ENCODE data around the gene ZNF518A. TPM values are rescaled to one million over a fixed set of nuclear protein-coding genes. Genes with fewer than 3 reads are reported as not detected.

Gene ZNF518A, protein sequence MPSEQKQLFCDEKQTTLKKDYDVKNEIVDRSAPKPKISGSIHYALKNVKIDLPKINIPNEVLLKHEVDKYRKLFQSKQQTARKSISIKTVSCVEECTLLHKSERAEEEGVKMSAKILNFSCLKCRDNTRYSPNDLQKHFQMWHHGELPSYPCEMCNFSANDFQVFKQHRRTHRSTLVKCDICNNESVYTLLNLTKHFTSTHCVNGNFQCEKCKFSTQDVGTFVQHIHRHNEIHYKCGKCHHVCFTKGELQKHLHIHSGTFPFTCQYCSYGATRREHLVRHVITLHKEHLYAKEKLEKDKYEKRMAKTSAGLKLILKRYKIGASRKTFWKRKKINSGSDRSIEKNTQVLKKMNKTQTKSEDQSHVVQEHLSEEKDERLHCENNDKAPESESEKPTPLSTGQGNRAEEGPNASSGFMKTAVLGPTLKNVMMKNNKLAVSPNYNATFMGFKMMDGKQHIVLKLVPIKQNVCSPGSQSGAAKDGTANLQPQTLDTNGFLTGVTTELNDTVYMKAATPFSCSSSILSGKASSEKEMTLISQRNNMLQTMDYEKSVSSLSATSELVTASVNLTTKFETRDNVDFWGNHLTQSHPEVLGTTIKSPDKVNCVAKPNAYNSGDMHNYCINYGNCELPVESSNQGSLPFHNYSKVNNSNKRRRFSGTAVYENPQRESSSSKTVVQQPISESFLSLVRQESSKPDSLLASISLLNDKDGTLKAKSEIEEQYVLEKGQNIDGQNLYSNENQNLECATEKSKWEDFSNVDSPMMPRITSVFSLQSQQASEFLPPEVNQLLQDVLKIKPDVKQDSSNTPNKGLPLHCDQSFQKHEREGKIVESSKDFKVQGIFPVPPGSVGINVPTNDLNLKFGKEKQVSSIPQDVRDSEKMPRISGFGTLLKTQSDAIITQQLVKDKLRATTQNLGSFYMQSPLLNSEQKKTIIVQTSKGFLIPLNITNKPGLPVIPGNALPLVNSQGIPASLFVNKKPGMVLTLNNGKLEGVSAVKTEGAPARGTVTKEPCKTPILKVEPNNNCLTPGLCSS (N-terminal part only)
- 31.6 and 33.7 TPM in 2 replicates for total RNA-seq (ENCODE audit: low replicate concordance)
- long read RNA-seq, partial matches to known transcripts, result 2 of 68 reads
- long read RNA-seq, other reads (novel, unspliced or antisense), result 66 of 68 reads

- peak; percentile 91 for DNase-seq (ENCODE audit: extremely low spot score, unreplicated experiment)
- Mint-ChIP-seq H3K36me3 (peaks cover 12% of the 10 kb centered on the region), H3K27ac (peak within 1 kb of the TSS; percentile 96), H3K9me3 (peaks cover 5% of the 10 kb centered on the region), H3K27me3 (peaks cover 14% of the 10 kb centered on the region), H3K4me3 (peak within 1 kb of the TSS; percentile 96), H3K4me1 (ENCODE audit: unreplicated experiment) (peaks cover 18% of the 10 kb centered on the region)
- TF ChIP-seq, protein P1, sequence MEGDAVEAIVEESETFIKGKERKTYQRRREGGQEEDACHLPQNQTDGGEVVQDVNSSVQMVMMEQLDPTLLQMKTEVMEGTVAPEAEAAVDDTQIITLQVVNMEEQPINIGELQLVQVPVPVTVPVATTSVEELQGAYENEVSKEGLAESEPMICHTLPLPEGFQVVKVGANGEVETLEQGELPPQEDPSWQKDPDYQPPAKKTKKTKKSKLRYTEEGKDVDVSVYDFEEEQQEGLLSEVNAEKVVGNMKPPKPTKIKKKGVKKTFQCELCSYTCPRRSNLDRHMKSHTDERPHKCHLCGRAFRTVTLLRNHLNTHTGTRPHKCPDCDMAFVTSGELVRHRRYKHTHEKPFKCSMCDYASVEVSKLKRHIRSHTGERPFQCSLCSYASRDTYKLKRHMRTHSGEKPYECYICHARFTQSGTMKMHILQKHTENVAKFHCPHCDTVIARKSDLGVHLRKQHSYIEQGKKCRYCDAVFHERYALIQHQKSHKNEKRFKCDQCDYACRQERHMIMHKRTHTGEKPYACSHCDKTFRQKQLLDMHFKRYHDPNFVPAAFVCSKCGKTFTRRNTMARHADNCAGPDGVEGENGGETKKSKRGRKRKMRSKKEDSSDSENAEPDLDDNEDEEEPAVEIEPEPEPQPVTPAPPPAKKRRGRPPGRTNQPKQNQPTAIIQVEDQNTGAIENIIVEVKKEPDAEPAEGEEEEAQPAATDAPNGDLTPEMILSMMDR (conservative IDR thresholded peaks at IDR 0.05), result no peak
Observed at GRCh38 chr10:96129387-96130325, at the start of gene ZNF518A. Gene ZNF518A, plus strand, starts transcription at chr10:96130297. Its CDS starts 26,026 bp downstream, at chr10:96156323.

DNA sequence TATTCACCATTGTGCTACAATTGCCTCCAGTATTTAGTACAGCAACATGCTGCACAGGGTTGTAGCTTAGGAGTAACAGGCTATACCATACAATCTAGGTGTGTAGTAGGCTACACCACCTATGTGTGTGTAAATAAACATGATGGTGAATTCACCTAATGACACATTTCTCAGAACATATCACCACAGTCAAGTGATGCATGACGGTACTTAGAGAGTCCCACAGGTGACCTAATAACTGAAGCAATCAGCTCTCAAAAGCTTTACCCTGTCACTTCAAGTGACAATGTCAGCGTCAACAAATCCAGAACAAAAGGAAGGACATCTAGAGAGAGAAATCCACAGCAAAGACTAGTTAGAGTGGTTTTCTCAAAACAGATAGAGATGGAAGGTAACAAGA, 47.9 kb upstream of the ZNF518A start:
- H3K9me3 Mint-ChIP-seq, result no peaks in the 10 kb centered on the region
- peaks cover 12% of the 10 kb centered on the region for H3K4me1 Mint-ChIP-seq (ENCODE audit: unreplicated experiment)
- DNase-seq (ENCODE audit: extremely low spot score, unreplicated experiment), result no peak
- TF ChIP-seq, protein P1 (conservative IDR thresholded peaks at IDR 0.05), result no peak
- peaks cover 12% of the 10 kb centered on the region for H3K27me3 Mint-ChIP-seq
- H3K27ac Mint-ChIP-seq, result no peak overlapping the region
- H3K4me3 Mint-ChIP-seq, result no peak overlapping the region
- H3K36me3 Mint-ChIP-seq, result no peaks in the 10 kb centered on the region

DNA sequence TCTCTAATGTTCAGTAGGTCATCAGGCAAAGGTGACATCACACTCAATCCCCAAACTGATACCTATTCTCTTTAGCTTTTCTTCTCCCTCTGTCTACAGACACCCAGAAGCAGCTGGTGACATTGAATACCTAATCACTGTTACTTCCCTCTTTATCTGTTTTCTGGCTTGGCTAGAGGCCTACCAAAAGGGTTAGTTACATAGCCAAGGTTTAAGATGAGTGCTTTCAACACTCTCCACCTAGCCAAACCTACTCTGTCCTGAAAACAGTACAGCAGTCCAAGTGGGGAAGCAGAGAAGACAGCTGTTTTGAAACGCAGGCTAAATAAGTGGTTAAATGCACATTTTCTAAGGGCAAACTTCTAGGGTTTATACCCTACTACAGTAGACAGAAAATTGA, 47.3 kb upstream of the ZNF518A start:
- H3K4me3 Mint-ChIP-seq, result no peak overlapping the region
- H3K36me3 Mint-ChIP-seq, result no peaks in the 10 kb centered on the region
- H3K9me3 Mint-ChIP-seq, result no peaks in the 10 kb centered on the region
- no peak for DNase-seq (ENCODE audit: extremely low spot score, unreplicated experiment)
- H3K27ac Mint-ChIP-seq, result no peak overlapping the region
- peaks cover 12% of the 10 kb centered on the region for H3K4me1 Mint-ChIP-seq (ENCODE audit: unreplicated experiment)
- TF ChIP-seq, protein P1 (conservative IDR thresholded peaks at IDR 0.05), result no peak
- H3K27me3 Mint-ChIP-seq, result peaks cover 9% of the 10 kb centered on the region

DNA sequence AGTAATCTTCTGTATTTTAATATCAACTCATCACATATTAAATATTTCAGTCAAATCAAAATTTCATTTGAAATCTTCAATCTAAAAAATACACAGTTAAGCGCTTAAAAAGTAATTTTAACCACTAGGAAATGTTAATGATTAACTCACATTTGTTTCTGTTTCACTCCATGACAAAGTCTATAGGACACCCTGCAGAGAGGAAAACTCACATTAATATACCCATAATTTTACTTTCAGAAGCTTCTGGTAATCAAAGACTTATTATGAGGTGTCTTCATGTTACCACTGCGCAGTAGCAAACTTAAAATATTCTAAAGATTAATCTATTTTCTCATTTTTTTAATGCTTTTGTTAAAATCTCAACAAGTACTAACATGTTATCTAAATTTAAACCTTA, 41.0 kb upstream of the ZNF518A start:
- Mint-ChIP-seq H3K4me3 (no peak overlapping the region), H3K36me3 (no peaks in the 10 kb centered on the region), H3K9me3 (peaks cover 4% of the 10 kb centered on the region), H3K27me3 (no peaks in the 10 kb centered on the region), H3K27ac (no peak overlapping the region), H3K4me1 (ENCODE audit: unreplicated experiment) (no peaks in the 10 kb centered on the region)
- TF ChIP-seq, protein P1 (conservative IDR thresholded peaks at IDR 0.05), result no peak
- no peak for DNase-seq (ENCODE audit: extremely low spot score, unreplicated experiment)
